Aorta (tissue), 5 donors: Measurements from ENCODE around the gene IPO4. TPM values are rescaled to one million over a fixed set of nuclear protein-coding genes. Genes with fewer than 3 reads are reported as not detected.

Experiments
- ATAC-seq: fragments of 200-7000 bp; cut with Tn5 transposase; one replicate; pipeline ENCODE4 v1.9.1; 2022; ENCODE audit warnings: moderate library complexity; ENCODE audit not compliant: low FRiP score
- DNase-seq, 2 donors: peaks; one replicate each; pipeline ENCODE4 v3.0.0-alpha.2; 2020
- H3K27ac ChIP-seq, 2 donors: one replicate each; pipeline ENCODE4 v1.5.1; 2013; ENCODE audit warnings: low read length in 2 of 2, mild to moderate bottlenecking in 2 of 2, moderate library complexity in 2 of 2, control low read depth in 1 of 2, inconsistent platforms in 1 of 2, low read depth in 1 of 2
- H3K27me3 ChIP-seq, 2 donors: one replicate each; pipeline ENCODE4 v1.6.1; 2013; ENCODE audit warnings: control low read depth in 1 of 2, low read length in 1 of 2, mild to moderate bottlenecking in 1 of 2, moderate library complexity in 1 of 2; ENCODE audit not compliant: insufficient read depth in 2 of 2, control insufficient read depth in 1 of 2
- H3K36me3 ChIP-seq, 2 donors: one replicate each; pipeline ENCODE4 v1.6.1; 2013; ENCODE audit warnings: control low read depth in 1 of 2, low read length in 1 of 2, mild to moderate bottlenecking in 1 of 2; ENCODE audit not compliant: insufficient read depth in 2 of 2, control insufficient read depth in 1 of 2
- H3K4me1 ChIP-seq, 2 donors: one replicate each; pipeline ENCODE4 v1.6.1; 2013; ENCODE audit warnings: low read length in 2 of 2, control low read depth in 1 of 2, mild to moderate bottlenecking in 1 of 2, moderate library complexity in 1 of 2; ENCODE audit not compliant: insufficient read depth in 2 of 2, control insufficient read depth in 1 of 2
- H3K4me3 ChIP-seq, 2 donors: one replicate each; pipeline ENCODE4 v1.5.1; 2013; ENCODE audit warnings: low read length in 2 of 2, control low read depth in 1 of 2, mild to moderate bottlenecking in 1 of 2
- H3K9me3 ChIP-seq: one replicate; pipeline ENCODE4 v1.6.1; 2013; ENCODE audit warnings: mild to moderate bottlenecking, low read length; ENCODE audit not compliant: control insufficient read depth
- WGBS, 2 donors: extraction: QIAGEN DNeasy Blood & Tissue Kit; methylation state at CpG; one replicate each; pipeline ENCODE4 v1.1.7; 2013; 5-methylcytosine and 5-hydroxymethylcytosine counted together
- intact Hi-C, 2 donors: fragments of 100-400 bp; cut with DNase I; formaldehyde crosslinking; loops; one replicate each; pipeline versions ENCODE4 v1.14.2 to v1.15.0; 2022
- polyA plus RNA-seq, 2 donors: library from polyadenylated mRNA; stranded (reverse); fragments of 200-250 nt; gene quantifications; one replicate each; pipeline ENCODE4 v1.2.3, GENCODE V29; 2013
- total RNA-seq, 2 donors: library from RNA; stranded (reverse); fragmentation: NEBNext Ultra II Directional; extraction: Animal tissue kit (Norgen Biotek cat#: 25700); gene quantifications; one replicate each; pipeline ENCODE4 v1.2.1, GENCODE V29; 2021
- donor health status: healthy with polysubstance abuse.
- donor health status: Bipolar disorder and iron deficiency.
- donor health status: DM: no; HTN: no; CAD: no.
- donor health status: DM: no; HTN: no; CAD: no.
- donor health status: DM: yes; HTN: yes; CAD: no.

Gene IPO4
- total and polyA plus RNA-seq, 4 donors, result 3.4 to 29.3 (median 17.5) TPM

- no peaks in the 10 kb centered on the region for H3K9me3 ChIP-seq
- H3K27me3 ChIP-seq, result no peaks in the 10 kb centered on the region
- no peaks in the 10 kb centered on the region for H3K4me1 ChIP-seq
- 2% methylated on average over 9 of the region's 9 CpGs for WGBS, 2 donors
- H3K4me3 ChIP-seq, result peak overlapping the region; percentile 36 to 92
- peak; percentile 1 for ATAC-seq
- no peak for DNase-seq
- intact Hi-C loops, result no loop called here
- H3K27ac ChIP-seq, result peak overlapping the region in 1 of 2 donors; percentile 26
- H3K36me3 ChIP-seq, result no peaks in the 10 kb centered on the region
Measured at GRCh38 chr14:24135584-24135833, 53.1 kb downstream of the IPO4 start.

GRCh38 chr14:24133735-24134134 lies 54.9 kb downstream of the IPO4 start:
- no peaks in the 10 kb centered on the region for H3K4me1 ChIP-seq
- H3K27me3 ChIP-seq, result no peaks in the 10 kb centered on the region
- ATAC-seq, result no peak
- DNase-seq, result no peak
- no peak overlapping the region for H3K27ac ChIP-seq
- intact Hi-C loops, result loop anchor here in 1 of 2 donors (1.0 kb wide), 1 partner anchor 17 kb away; no protein-coding TSS in a partner anchor
- no peaks in the 10 kb centered on the region for H3K9me3 ChIP-seq
- H3K4me3 ChIP-seq, result no peak overlapping the region
- H3K36me3 ChIP-seq, result no peaks in the 10 kb centered on the region
- WGBS, 2 donors, result 96 to 97% methylated on average over 1 of the region's 1 CpG

GRCh38 chr14:24132976-24133375 lies 55.6 kb downstream of the IPO4 start:
- WGBS, 2 donors, result 93 to 94% methylated on average over 2 of the region's 2 CpGs

GRCh38 chr14:24132061-24132685 lies 56.4 kb downstream of the IPO4 start:
- Histone ChIP-seq H3K27me3 (no peaks in the 10 kb centered on the region), H3K36me3 (no peaks in the 10 kb centered on the region), H3K9me3 (no peaks in the 10 kb centered on the region), H3K4me1 (no peaks in the 10 kb centered on the region), H3K27ac (no peak overlapping the region), H3K4me3 (no peak overlapping the region)
- no peak for ATAC-seq
- WGBS, 2 donors, result 82 to 90% methylated on average over 24 of the region's 24 CpGs
- intact Hi-C loops, result no loop called here
- peak; percentile 36 to 67 for DNase-seq

More at GRCh38 chr14:24132976-24133375, 55.6 kb downstream of the IPO4 start:
- Histone ChIP-seq H3K27me3 (no peaks in the 10 kb centered on the region), H3K27ac (no peak overlapping the region), H3K4me1 (no peaks in the 10 kb centered on the region), H3K4me3 (no peak overlapping the region), H3K9me3 (no peaks in the 10 kb centered on the region), H3K36me3 (no peaks in the 10 kb centered on the region)
- ATAC-seq (no peak), DNase-seq (no peak)
- intact Hi-C loops, result loop anchor here in 1 of 2 donors (1.0 kb wide), 1 partner anchor 17 kb away; no protein-coding TSS in a partner anchor

- peak; percentile 33 to 61 for DNase-seq
- Histone ChIP-seq H3K27ac (no peak overlapping the region), H3K36me3 (no peaks in the 10 kb centered on the region), H3K4me3 (no peak overlapping the region), H3K9me3 (no peaks in the 10 kb centered on the region), H3K4me1 (no peaks in the 10 kb centered on the region), H3K27me3 (no peaks in the 10 kb centered on the region)
- WGBS, 2 donors, result 60 to 78% methylated on average over 13 to 15 of the region's 15 CpGs
- intact Hi-C loops, result no loop called here
- no peak for ATAC-seq
Measured at GRCh38 chr14:24131549-24131966, 57.1 kb downstream of the IPO4 start.

GRCh38 chr14:24130717-24131548 lies 57.7 kb downstream of the IPO4 start:
- Histone ChIP-seq H3K9me3 (no peaks in the 10 kb centered on the region), H3K27ac (no peak overlapping the region), H3K4me1 (no peaks in the 10 kb centered on the region), H3K27me3 (no peaks in the 10 kb centered on the region), H3K4me3 (no peak overlapping the region), H3K36me3 (no peaks in the 10 kb centered on the region)
- intact Hi-C loops, result no loop called here
- DNase-seq (peak; percentile 29 to 72), ATAC-seq (no peak)
- 64% methylated on average over 5 to 7 of the region's 7 CpGs for WGBS, 2 donors

- Histone ChIP-seq H3K36me3 (no peaks in the 10 kb centered on the region), H3K9me3 (no peaks in the 10 kb centered on the region), H3K4me3 (no peak within 1 kb of the TSS), H3K27ac (no peak within 1 kb of the TSS), H3K27me3 (no peaks in the 10 kb centered on the region), H3K4me1 (no peaks in the 10 kb centered on the region)
- intact Hi-C loops, result no loop called here
- DNase-seq, result no peak
- ATAC-seq, result no peak
- WGBS, 2 donors, result 93 to 95% methylated on average over 5 of the region's 5 CpGs
Measured at GRCh38 chr14:24130380-24130716, 58.3 kb downstream of the IPO4 start, which contains the start of gene FITM1. FITM1 (plus strand) TSS chr14:24130659; CDS start chr14:24131564, 905 bp downstream.
